ENCODE measurements around the gene STXBP2. TPM values are rescaled to one million over a fixed set of nuclear protein-coding genes. Genes with fewer than 3 reads are reported as not detected.

Gene STXBP2
- total RNA-seq, 1 donor from 2014 or later = 64.3 TPM

DNA sequence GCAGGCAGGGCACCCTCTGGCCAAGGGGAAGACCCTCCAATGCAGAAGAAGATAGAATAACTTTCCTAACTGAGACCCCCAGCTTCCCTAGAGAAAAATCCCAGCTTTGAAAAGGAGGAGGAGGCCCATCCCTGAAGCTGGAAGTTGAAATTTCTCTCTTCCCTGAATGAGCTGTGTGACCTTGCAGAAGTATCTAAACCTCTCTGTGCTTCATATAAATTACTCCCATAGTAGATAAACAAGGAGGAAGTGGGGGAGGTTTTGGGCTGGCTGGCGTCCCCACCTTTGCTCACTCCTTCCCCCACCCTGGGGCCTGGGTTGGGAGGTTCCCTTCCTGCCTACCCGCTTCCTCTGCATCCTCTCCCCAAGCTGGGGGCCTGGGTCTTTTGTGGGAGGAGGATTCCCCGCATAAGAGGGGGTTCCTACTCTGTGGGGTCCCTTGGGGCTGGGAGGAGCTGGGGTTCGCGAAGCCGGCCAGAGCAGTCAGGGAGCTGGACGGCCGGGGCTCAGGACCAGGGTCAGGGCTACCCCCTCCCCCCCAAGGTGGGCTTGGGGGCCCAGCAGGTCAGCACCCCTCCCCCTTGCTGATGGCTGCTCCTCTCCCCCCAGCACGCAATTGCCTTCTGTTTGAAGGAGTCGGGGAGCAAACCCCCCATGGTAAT, 29.6 kb upstream of the STXBP2 start:
- Histone ChIP-seq H3K4me1 (no peaks in the 10 kb centered on the region), H3K27me3 (no peaks in the 10 kb centered on the region), H3K36me3 (no peaks in the 10 kb centered on the region), H3K4me3 (no peak overlapping the region), H3K9me3 (no peaks in the 10 kb centered on the region), H3K27ac (no peak overlapping the region)
- TF ChIP-seq CTCF (IDR thresholded peaks at IDR 0.05) (no peak), POLR2A (IDR thresholded peaks at IDR 0.05) (no peak), POLR2AphosphoS5 (IDR thresholded peaks at IDR 0.05; ENCODE audit: insufficient read depth in 1 of 2, low read depth in 1 of 2) (no peak)
- intact Hi-C loops (cut with DNase I) = no loop called here
- DNase-seq (ENCODE audit: extremely low spot score in 2 of 2) = no peak

DNA sequence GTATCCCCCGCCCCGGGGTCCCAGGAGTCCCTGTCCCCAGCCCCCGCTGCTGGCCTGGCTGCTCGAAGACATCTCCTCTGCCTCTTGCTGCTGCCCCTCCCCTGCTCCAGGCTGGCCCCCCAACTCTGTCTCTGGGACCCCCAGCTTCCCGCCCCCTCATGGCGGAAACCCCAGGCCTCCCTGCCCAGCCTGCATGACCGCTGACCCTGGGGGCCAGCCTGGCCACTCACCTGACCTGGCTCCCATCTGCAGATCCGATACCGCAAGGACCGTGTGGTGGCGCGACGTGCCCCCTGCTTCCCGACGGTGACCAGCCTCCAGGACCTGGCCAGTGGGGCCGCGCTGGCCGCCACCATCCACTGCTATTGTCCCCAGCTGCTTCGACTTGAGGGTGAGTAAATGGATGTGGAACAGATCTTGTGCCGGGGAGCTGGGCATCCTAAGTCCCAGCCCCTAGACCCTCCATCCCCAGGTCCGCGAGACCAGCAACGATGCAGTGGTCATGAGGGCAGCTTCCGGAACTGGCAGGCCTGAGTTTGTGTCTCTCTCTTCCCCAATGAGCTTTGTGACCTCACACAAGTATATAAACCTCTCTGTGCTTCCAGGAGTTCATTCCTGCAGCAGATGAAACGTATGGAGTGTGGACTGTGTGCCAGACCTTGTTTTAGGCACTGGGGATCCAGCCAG, 28.9 kb upstream of the STXBP2 start:
- H3K9me3 ChIP-seq = no peaks in the 10 kb centered on the region
- intact Hi-C loops (cut with DNase I) = no loop called here
- no peaks in the 10 kb centered on the region for H3K27me3 ChIP-seq
- no peak overlapping the region for H3K4me3 ChIP-seq
- no peaks in the 10 kb centered on the region for H3K4me1 ChIP-seq
- H3K36me3 ChIP-seq = no peaks in the 10 kb centered on the region
- DNase-seq (ENCODE audit: extremely low spot score in 2 of 2) = no peak
- no peak for TF ChIP-seq POLR2A (IDR thresholded peaks at IDR 0.05)
- TF ChIP-seq CTCF (IDR thresholded peaks at IDR 0.05) = no peak
- TF ChIP-seq POLR2AphosphoS5 (IDR thresholded peaks at IDR 0.05; ENCODE audit: insufficient read depth in 1 of 2, low read depth in 1 of 2) = no peak
- H3K27ac ChIP-seq = no peak overlapping the region

GRCh38 chr19:7610491-7611240, 26.2 kb upstream of the STXBP2 start:
- TF ChIP-seq POLR2A (IDR thresholded peaks at IDR 0.05) (no peak), POLR2AphosphoS5 (IDR thresholded peaks at IDR 0.05; ENCODE audit: insufficient read depth in 1 of 2, low read depth in 1 of 2) (no peak), CTCF (IDR thresholded peaks at IDR 0.05) (no peak)
- Histone ChIP-seq H3K27me3 (no peaks in the 10 kb centered on the region), H3K9me3 (no peaks in the 10 kb centered on the region), H3K4me1 (no peaks in the 10 kb centered on the region), H3K4me3 (no peak overlapping the region), H3K27ac (no peak overlapping the region), H3K36me3 (no peaks in the 10 kb centered on the region)
- intact Hi-C loops (cut with DNase I) = no loop called here
- no peak for DNase-seq (ENCODE audit: extremely low spot score in 2 of 2)

DNA sequence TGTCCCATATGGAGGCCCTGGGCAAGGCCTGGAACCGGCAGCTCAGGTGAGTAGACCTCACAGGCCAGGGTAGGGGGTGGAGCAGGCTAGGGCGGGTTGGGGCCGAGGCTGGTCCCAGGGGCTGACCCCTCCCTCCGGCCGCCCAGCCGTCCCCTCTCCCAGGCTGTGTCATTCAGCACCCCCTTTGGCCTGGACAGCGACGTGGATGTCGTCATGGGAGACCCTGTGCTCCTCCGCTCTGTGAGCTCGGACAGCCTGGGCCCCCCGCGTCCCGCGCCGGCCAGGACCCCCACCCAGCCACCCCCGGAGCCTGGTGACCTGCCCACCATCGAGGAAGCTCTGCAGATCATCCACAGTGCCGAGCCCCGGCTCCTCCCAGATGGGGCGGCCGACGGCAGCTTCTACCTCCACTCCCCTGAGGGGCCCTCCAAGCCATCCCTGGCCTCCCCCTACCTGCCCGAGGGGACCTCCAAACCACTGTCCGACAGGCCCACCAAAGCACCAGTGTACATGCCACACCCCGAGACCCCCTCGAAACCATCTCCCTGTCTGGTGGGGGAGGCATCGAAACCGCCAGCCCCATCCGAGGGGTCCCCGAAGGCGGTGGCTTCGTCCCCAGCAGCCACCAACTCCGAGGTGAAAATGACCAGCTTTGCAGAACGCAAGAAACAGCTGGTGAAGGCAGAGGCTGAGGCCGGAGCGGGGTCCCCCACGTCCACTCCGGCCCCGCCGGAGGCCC, 25.2 kb upstream of the STXBP2 start:
- no peak for TF ChIP-seq POLR2AphosphoS5 (IDR thresholded peaks at IDR 0.05; ENCODE audit: insufficient read depth in 1 of 2, low read depth in 1 of 2)
- no peak for TF ChIP-seq POLR2A (IDR thresholded peaks at IDR 0.05)
- TF ChIP-seq CTCF (IDR thresholded peaks at IDR 0.05) = no peak
- Histone ChIP-seq H3K4me1 (no peaks in the 10 kb centered on the region), H3K4me3 (no peak overlapping the region), H3K27ac (no peak overlapping the region), H3K36me3 (no peaks in the 10 kb centered on the region), H3K9me3 (no peaks in the 10 kb centered on the region), H3K27me3 (no peaks in the 10 kb centered on the region)
- intact Hi-C loops (cut with DNase I) = no loop called here
- DNase-seq (ENCODE audit: extremely low spot score in 2 of 2) = no peak
